ENCODE data around the gene NHP2.

Gene NHP2

DNA sequence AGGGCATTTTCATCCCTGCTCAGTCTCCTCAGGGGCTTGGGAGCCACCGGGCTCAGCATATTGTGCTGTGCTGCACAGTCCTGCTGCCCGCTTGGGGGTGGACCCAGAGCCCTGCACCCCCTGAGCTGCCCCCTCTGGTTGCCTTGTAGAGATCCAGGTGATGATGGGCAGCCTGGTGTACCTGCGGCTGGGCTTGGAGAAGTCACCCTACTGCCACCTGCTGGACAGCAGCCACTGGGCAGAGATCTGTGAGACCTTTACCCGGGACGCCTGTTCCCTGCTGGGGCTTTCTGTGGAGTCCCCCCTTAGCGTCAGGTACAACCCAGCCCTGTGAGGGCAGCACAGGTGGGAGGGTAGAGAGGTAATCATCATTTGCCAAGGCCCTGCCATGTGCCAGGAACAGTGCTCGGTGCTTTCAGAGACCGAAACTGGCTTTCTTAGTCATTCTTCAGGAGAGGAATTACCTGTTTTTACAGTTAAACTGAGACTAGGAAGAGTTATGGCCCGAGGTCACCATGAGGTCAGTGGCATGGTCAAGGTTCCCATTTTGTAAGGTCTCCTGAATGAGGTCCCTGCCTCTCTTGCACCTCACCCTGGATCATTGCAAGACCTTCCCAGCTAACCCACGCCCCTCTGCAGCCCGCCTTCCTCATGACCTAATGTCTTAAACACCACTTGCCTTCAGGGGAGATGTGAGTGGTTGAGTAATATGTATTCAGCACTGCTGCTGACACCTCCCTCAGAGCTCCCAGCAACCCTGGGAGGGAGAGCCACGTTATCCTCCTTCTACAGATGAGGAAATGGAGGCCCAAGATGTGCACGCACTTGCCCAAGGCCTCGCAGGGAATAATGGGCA, 7.5 kb downstream of the NHP2 start:
- TF ChIP-seq, protein P1, sequence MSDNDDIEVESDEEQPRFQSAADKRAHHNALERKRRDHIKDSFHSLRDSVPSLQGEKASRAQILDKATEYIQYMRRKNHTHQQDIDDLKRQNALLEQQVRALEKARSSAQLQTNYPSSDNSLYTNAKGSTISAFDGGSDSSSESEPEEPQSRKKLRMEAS (IDR thresholded peaks at IDR 0.05), result no peak
- no peak for TF ChIP-seq YY1 (IDR thresholded peaks at IDR 0.05; ENCODE audit: low read depth)
- no peak for TF ChIP-seq CREB1 (IDR thresholded peaks at IDR 0.05; ENCODE audit: low read depth)
- TF ChIP-seq RAD21 (IDR thresholded peaks at IDR 0.05; ENCODE audit: low read depth), result peak; percentile 74

DNA sequence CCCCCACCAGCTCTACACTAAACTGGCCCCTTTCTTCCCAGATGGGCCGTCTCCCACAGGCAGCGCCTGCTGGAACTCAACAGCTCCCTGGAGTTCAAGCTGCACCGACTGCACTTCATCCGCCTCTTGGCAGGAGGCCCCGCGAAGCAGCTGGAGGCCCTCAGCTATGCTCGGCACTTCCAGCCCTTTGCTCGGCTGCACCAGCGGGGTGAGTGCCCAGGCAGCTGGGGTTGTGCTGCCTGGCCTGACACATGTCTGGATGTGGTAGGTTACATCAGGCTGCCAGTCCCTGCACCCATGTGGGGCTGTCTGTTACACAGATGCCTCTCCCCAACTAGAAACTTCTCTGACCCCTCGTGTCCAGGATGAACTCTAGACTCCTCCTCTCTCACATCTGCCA, 9.8 kb downstream of the NHP2 start:
- TF ChIP-seq EP300 (IDR thresholded peaks at IDR 0.05; ENCODE audit: borderline replicate concordance), result no peak
- TF ChIP-seq, protein P1 (IDR thresholded peaks at IDR 0.05), result no peak
- no peak for TF ChIP-seq RAD21 (IDR thresholded peaks at IDR 0.05; ENCODE audit: low read depth)
- no peak for TF ChIP-seq CREB1 (IDR thresholded peaks at IDR 0.05; ENCODE audit: low read depth)
- no peak for TF ChIP-seq NFIC (IDR thresholded peaks at IDR 0.05)
- TF ChIP-seq TCF12 (IDR thresholded peaks at IDR 0.05; ENCODE audit: low read depth), result no peak
- TF ChIP-seq CEBPB (IDR thresholded peaks at IDR 0.05), result no peak

DNA sequence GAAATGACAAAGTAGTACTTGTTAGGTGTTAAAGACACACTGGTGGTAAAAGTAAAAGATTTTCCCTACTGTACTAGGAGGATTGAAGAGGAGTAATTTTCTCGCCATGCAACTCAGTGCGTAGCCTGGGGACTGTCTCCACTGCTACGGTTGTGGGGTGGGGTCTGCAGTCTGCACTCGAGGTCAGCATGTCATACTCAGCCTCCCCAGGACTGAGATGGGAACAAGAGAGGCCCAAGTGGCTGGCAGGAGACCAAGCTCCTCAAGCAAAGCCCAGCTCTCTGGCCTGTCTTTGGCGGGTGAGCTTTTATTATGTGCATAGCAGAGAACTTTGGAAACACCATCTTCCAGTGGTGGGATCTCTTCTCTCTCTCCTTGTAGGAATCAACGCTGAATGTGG, 10.4 kb downstream of the NHP2 start:
- TF ChIP-seq, protein P2, sequence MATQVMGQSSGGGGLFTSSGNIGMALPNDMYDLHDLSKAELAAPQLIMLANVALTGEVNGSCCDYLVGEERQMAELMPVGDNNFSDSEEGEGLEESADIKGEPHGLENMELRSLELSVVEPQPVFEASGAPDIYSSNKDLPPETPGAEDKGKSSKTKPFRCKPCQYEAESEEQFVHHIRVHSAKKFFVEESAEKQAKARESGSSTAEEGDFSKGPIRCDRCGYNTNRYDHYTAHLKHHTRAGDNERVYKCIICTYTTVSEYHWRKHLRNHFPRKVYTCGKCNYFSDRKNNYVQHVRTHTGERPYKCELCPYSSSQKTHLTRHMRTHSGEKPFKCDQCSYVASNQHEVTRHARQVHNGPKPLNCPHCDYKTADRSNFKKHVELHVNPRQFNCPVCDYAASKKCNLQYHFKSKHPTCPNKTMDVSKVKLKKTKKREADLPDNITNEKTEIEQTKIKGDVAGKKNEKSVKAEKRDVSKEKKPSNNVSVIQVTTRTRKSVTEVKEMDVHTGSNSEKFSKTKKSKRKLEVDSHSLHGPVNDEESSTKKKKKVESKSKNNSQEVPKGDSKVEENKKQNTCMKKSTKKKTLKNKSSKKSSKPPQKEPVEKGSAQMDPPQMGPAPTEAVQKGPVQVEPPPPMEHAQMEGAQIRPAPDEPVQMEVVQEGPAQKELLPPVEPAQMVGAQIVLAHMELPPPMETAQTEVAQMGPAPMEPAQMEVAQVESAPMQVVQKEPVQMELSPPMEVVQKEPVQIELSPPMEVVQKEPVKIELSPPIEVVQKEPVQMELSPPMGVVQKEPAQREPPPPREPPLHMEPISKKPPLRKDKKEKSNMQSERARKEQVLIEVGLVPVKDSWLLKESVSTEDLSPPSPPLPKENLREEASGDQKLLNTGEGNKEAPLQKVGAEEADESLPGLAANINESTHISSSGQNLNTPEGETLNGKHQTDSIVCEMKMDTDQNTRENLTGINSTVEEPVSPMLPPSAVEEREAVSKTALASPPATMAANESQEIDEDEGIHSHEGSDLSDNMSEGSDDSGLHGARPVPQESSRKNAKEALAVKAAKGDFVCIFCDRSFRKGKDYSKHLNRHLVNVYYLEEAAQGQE (IDR thresholded peaks at IDR 0.05; ENCODE audit: low read depth), result no peak
- no peak for TF ChIP-seq ZBTB7A (IDR thresholded peaks at IDR 0.05; ENCODE audit: low read depth)

DNA sequence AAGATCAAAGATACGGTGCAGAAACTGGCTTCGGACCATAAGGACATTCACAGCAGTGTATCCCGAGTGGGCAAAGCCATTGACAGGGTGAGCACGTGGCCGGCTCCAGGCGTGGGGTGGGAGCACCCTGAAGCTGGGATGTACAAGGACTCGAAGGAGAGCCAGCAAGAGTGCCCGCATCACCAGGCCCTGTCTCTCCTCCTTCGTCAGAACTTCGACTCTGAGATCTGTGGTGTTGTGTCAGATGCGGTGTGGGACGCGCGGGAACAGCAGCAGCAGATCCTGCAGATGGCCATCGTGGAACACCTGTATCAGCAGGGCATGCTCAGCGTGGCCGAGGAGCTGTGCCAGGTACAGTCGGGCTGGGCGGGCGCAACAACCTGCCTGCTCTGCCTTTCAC, 11.0 kb downstream of the NHP2 start:
- no peak for TF ChIP-seq TCF12 (IDR thresholded peaks at IDR 0.05; ENCODE audit: low read depth)
- TF ChIP-seq, protein P3, sequence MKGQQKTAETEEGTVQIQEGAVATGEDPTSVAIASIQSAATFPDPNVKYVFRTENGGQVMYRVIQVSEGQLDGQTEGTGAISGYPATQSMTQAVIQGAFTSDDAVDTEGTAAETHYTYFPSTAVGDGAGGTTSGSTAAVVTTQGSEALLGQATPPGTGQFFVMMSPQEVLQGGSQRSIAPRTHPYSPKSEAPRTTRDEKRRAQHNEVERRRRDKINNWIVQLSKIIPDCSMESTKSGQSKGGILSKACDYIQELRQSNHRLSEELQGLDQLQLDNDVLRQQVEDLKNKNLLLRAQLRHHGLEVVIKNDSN (IDR thresholded peaks at IDR 0.05), result no peak
- no peak for TF ChIP-seq EGR1 (IDR thresholded peaks at IDR 0.05)
- no peak for TF ChIP-seq YY1 (IDR thresholded peaks at IDR 0.05; ENCODE audit: low read depth)
- no peak for TF ChIP-seq FOXM1 (IDR thresholded peaks at IDR 0.05; ENCODE audit: borderline replicate concordance, low read depth)
- TF ChIP-seq NFIC (IDR thresholded peaks at IDR 0.05), result no peak
- TF ChIP-seq CEBPB (IDR thresholded peaks at IDR 0.05), result no peak
- no peak for TF ChIP-seq EP300 (IDR thresholded peaks at IDR 0.05; ENCODE audit: borderline replicate concordance)
- TF ChIP-seq TAF1 (IDR thresholded peaks at IDR 0.05; ENCODE audit: low read depth), result no peak

DNA sequence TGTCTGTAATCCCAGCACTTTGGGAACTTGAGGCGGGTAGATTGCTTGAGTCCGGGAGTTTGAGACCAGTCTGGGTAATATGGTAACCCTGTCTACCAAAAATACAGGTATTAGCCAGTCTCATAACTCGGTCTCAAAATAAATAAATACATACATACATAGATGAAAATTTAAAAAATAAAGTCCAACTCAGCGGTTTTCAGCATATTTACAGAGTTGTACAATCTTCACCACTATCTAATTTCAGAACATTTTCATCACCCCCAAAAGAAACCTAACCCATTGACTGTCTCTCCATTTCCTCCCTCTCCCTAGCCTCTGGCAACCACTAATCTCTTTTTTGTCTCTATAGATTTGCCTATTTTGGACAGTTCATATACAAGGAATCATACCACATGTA, 12.1 kb downstream of the NHP2 start:
- no peak for TF ChIP-seq RAD21 (IDR thresholded peaks at IDR 0.05; ENCODE audit: low read depth)
- TF ChIP-seq, protein P2 (IDR thresholded peaks at IDR 0.05; ENCODE audit: low read depth), result no peak
- no peak for TF ChIP-seq NFIC (IDR thresholded peaks at IDR 0.05)
- TF ChIP-seq EP300 (IDR thresholded peaks at IDR 0.05; ENCODE audit: borderline replicate concordance), result no peak
- TF ChIP-seq TCF12 (IDR thresholded peaks at IDR 0.05; ENCODE audit: low read depth), result no peak
- no peak for TF ChIP-seq YY1 (IDR thresholded peaks at IDR 0.05; ENCODE audit: low read depth)
- TF ChIP-seq ZBTB7A (IDR thresholded peaks at IDR 0.05; ENCODE audit: low read depth), result no peak
- TF ChIP-seq FOXM1 (IDR thresholded peaks at IDR 0.05; ENCODE audit: borderline replicate concordance, low read depth), result no peak
- no peak for TF ChIP-seq TEAD4 (IDR thresholded peaks at IDR 0.05)
- TF ChIP-seq, protein P1 (IDR thresholded peaks at IDR 0.05), result no peak
- TF ChIP-seq CEBPB (IDR thresholded peaks at IDR 0.05), result no peak
- TF ChIP-seq TAF1 (IDR thresholded peaks at IDR 0.05; ENCODE audit: low read depth), result no peak
- no peak for TF ChIP-seq EGR1 (IDR thresholded peaks at IDR 0.05)
- TF ChIP-seq CREB1 (IDR thresholded peaks at IDR 0.05; ENCODE audit: low read depth), result no peak
- TF ChIP-seq, protein P3 (IDR thresholded peaks at IDR 0.05), result no peak

DNA sequence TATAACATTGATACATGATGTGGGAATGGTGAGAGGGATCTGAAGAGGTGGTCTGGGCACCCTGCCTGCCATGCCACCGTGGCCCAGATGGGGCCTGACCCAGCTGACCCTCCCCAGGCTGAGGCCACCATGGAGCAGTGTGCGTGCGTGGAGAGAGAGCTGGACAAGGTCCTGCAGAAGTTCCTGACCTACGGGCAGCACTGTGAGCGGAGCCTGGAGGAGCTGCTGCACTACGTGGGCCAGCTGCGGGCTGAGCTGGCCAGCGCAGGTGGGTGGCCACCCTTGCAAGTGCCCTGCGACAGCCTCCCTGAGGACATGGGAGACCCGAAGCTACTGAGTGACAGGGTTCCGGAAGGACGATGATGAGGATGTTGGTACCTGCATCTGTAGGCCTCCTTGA, 15.7 kb downstream of the NHP2 start:
- TF ChIP-seq NFIC (IDR thresholded peaks at IDR 0.05) (no peak), YY1 (IDR thresholded peaks at IDR 0.05; ENCODE audit: low read depth) (no peak), FOXM1 (IDR thresholded peaks at IDR 0.05; ENCODE audit: borderline replicate concordance, low read depth) (no peak), EGR1 (IDR thresholded peaks at IDR 0.05) (no peak), ZBTB7A (IDR thresholded peaks at IDR 0.05; ENCODE audit: low read depth) (no peak), CEBPB (IDR thresholded peaks at IDR 0.05) (no peak), EP300 (IDR thresholded peaks at IDR 0.05; ENCODE audit: borderline replicate concordance) (no peak), RAD21 (IDR thresholded peaks at IDR 0.05; ENCODE audit: low read depth) (no peak), TCF12 (IDR thresholded peaks at IDR 0.05; ENCODE audit: low read depth) (no peak), CREB1 (IDR thresholded peaks at IDR 0.05; ENCODE audit: low read depth) (no peak), TAF1 (IDR thresholded peaks at IDR 0.05; ENCODE audit: low read depth) (no peak), TEAD4 (IDR thresholded peaks at IDR 0.05) (no peak)
- TF ChIP-seq, protein P2 (IDR thresholded peaks at IDR 0.05; ENCODE audit: low read depth), result no peak
- TF ChIP-seq, protein P1 (IDR thresholded peaks at IDR 0.05), result no peak
- TF ChIP-seq, protein P3 (IDR thresholded peaks at IDR 0.05), result no peak

Data from Ishikawa (cell line).